Measurements from ENCODE around the gene GNPAT. TPM values are rescaled to one million over a fixed set of nuclear protein-coding genes. Genes with fewer than 3 reads are reported as not detected.

GNPAT gene
- total and polyA plus RNA-seq, 2 of the 8 experiments (the other 6 are each of a cell fraction or from before 2014, with no cell fraction given), result 22.9 to 47.4 TPM

DNA sequence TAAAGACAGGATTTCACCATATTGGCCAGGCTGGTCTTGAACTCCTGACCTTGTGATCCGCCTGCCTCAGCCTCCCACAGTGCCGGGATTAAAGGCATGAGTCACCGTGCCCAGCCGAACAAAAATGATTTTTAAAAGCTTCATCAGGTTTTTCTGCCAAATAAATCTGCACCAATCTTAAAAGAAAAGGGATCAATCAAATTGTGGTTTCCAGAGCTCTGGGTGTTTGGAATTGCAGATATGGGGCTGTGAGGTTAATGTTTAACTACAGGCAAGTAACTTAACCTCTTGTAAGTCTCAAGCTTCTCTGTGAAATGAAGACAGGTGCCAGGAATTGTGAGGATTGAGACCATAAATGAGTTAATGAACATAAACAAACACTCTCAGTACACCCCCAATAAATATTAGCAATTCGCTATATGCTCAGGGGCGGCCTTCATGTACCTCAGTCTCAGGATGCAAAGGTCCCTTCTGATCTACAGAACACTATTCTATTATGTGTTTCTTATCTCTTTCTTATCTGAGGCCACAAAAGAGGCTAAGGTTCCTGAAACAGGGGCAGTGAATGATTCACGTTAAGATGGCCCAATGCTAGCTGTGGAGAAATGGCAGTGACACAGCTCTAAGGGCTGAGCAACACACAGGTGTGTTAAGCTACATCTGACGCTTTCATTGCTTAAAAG, 7.1 kb upstream of the GNPAT start (continued):
- TF ChIP-seq, protein P1, sequence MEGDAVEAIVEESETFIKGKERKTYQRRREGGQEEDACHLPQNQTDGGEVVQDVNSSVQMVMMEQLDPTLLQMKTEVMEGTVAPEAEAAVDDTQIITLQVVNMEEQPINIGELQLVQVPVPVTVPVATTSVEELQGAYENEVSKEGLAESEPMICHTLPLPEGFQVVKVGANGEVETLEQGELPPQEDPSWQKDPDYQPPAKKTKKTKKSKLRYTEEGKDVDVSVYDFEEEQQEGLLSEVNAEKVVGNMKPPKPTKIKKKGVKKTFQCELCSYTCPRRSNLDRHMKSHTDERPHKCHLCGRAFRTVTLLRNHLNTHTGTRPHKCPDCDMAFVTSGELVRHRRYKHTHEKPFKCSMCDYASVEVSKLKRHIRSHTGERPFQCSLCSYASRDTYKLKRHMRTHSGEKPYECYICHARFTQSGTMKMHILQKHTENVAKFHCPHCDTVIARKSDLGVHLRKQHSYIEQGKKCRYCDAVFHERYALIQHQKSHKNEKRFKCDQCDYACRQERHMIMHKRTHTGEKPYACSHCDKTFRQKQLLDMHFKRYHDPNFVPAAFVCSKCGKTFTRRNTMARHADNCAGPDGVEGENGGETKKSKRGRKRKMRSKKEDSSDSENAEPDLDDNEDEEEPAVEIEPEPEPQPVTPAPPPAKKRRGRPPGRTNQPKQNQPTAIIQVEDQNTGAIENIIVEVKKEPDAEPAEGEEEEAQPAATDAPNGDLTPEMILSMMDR (IDR thresholded peaks at IDR 0.05; ENCODE audit: control extremely low read depth in 1 of 3, insufficient read depth in 1 of 3, low read depth in 1 of 3, low read length in 3 of 3), result no peak
- TF ChIP-seq YY1 (IDR thresholded peaks at IDR 0.05; ENCODE audit: low read depth, low read length), result no peak
- no peak for TF ChIP-seq SP1 (IDR thresholded peaks at IDR 0.05; ENCODE audit: low read depth, low read length)
- TF ChIP-seq TCF12 (IDR thresholded peaks at IDR 0.05; ENCODE audit: low read depth, low read length), result no peak
- no peak for TF ChIP-seq CTBP2 (IDR thresholded peaks at IDR 0.05; ENCODE audit: borderline replicate concordance, insufficient read depth, insufficient read length, low read length)
- no peak for TF ChIP-seq FOSL1 (IDR thresholded peaks at IDR 0.05; ENCODE audit: insufficient read depth, low read depth, low read length)
